ENCODE results near the gene MPO. TPM values are rescaled to one million over a fixed set of nuclear protein-coding genes. Genes with fewer than 3 reads are reported as not detected.

MPO gene
- total RNA-seq, 2 experiments from 2014 or later: not detected

- DNase-seq (ENCODE audit: low spot score): no peak
- no TSS peak for BruUV-seq (replicated peaks)
- intact Hi-C loops (cut with micrococcal nuclease; ENCODE audit: unreplicated experiment): no loop called here
- ChIA-PET CTCF (ENCODE audit: unreplicated experiment) (no interaction called here), POLR2A (interaction anchor here (0.6 kb wide), 1 partner anchor 47 kb away, joined by 3 read pairs; no protein-coding TSS in a partner anchor)
- no peaks in the 10 kb centered on the region for H4K20me1 ChIP-seq (ENCODE audit: insufficient read depth, low read length)
- H3K36me3 ChIP-seq (ENCODE audit: insufficient read depth, low read length): no peaks in the 10 kb centered on the region
- peak overlapping the region; percentile 41 for H3K4me2 ChIP-seq (ENCODE audit: low read length)
- no peaks in the 10 kb centered on the region for H3K9me2 ChIP-seq (ENCODE audit: insufficient read depth, low read length)
- H3K4me1 ChIP-seq (ENCODE audit: insufficient read depth, low read length, poor library complexity, severe bottlenecking): peaks cover 22% of the 10 kb centered on the region
- no peak overlapping the region for H3K4me3 ChIP-seq (ENCODE audit: low read depth, low read length, poor library complexity, severe bottlenecking)
- H3K9me3 ChIP-seq (ENCODE audit: low read length): no peaks in the 10 kb centered on the region
- no peak overlapping the region for H3K27ac ChIP-seq (ENCODE audit: low read depth, low read length, poor library complexity, severe bottlenecking)
- no peak overlapping the region for H2AFZ ChIP-seq (ENCODE audit: low read length)
- no peaks in the 10 kb centered on the region for H3K79me2 ChIP-seq (ENCODE audit: insufficient read depth, low read depth, low read length)
- TF ChIP-seq EZH2phosphoT487 (IDR thresholded peaks at IDR 0.05; ENCODE audit: borderline replicate concordance, low read depth, low read length) (no peak), CTCF (conservative IDR thresholded peaks at IDR 0.05; ENCODE audit: low read length) (no peak)
Observed at GRCh38 chr17:58302919-58303585, 22.3 kb upstream of the MPO start.

- H3K27ac ChIP-seq (ENCODE audit: low read depth, low read length, poor library complexity, severe bottlenecking): no peak overlapping the region
- TF ChIP-seq CTCF (conservative IDR thresholded peaks at IDR 0.05; ENCODE audit: low read length) (no peak), EZH2phosphoT487 (IDR thresholded peaks at IDR 0.05; ENCODE audit: borderline replicate concordance, low read depth, low read length) (no peak)
- POLR2A ChIA-PET: interaction anchor here (0.6 kb wide), 1 partner anchor 46 kb away, joined by 3 read pairs; no protein-coding TSS in a partner anchor
- CTCF ChIA-PET (ENCODE audit: unreplicated experiment): interaction anchor here (0.5 to 0.6 kb wide), 2 partner anchors 34 to 115 kb away, joined by 3 read pairs; no protein-coding TSS in a partner anchor
- peak; percentile 22 for DNase-seq (ENCODE audit: low spot score)
- H4K20me1 ChIP-seq (ENCODE audit: insufficient read depth, low read length): no peaks in the 10 kb centered on the region
- H3K9me2 ChIP-seq (ENCODE audit: insufficient read depth, low read length): no peaks in the 10 kb centered on the region
- no peaks in the 10 kb centered on the region for H3K79me2 ChIP-seq (ENCODE audit: insufficient read depth, low read depth, low read length)
- no peaks in the 10 kb centered on the region for H3K36me3 ChIP-seq (ENCODE audit: insufficient read depth, low read length)
- H3K4me2 ChIP-seq (ENCODE audit: low read length): peak overlapping the region; percentile 41
- H3K4me1 ChIP-seq (ENCODE audit: insufficient read depth, low read length, poor library complexity, severe bottlenecking): peaks cover 22% of the 10 kb centered on the region
- no peak overlapping the region for H2AFZ ChIP-seq (ENCODE audit: low read length)
- no TSS peak for BruUV-seq (replicated peaks)
- intact Hi-C loops (cut with micrococcal nuclease; ENCODE audit: unreplicated experiment): no loop called here
- no peaks in the 10 kb centered on the region for H3K9me3 ChIP-seq (ENCODE audit: low read length)
- H3K4me3 ChIP-seq (ENCODE audit: low read depth, low read length, poor library complexity, severe bottlenecking): no peak overlapping the region
Observed at GRCh38 chr17:58302171-58302918, 21.6 kb upstream of the MPO start.
